Memory B cell (primary cell): ENCODE results near the gene EGFL8.
"Not testable (repeated sequence)": the region's sequence is repeated elsewhere in the genome, so short reads cannot be mapped to it uniquely, and the experiment has no call there.

Experiments used
- ATAC-seq: fragments of 150-1000 bp; cut with Tn5 transposase; 2 replicates; pipeline ENCODE4 v1.10.0; 2021; ENCODE audit warnings: low read depth, mild to moderate bottlenecking, moderate library complexity
- DNase-seq, 2 donors: peaks; one replicate each; pipeline ENCODE4 v3.0.0; 2022; ENCODE audit warnings: low spot score in 2 of 2
- H3K27ac Mint-ChIP-seq: one replicate; pipeline ENCODE4 v1.8.0; 2022; ENCODE audit warnings: mild to moderate bottlenecking, moderate library complexity, mixed read lengths
- H3K27me3 Mint-ChIP-seq: one replicate; pipeline ENCODE4 v1.8.0; 2022; ENCODE audit warnings: mixed read lengths
- H3K36me3 Mint-ChIP-seq: one replicate; pipeline ENCODE4 v1.8.0; 2022; ENCODE audit warnings: mild to moderate bottlenecking, mixed read lengths
- H3K4me1 Mint-ChIP-seq: one replicate; pipeline ENCODE4 v1.8.0; 2022; ENCODE audit warnings: mixed read lengths
- H3K4me3 Mint-ChIP-seq: one replicate; pipeline ENCODE4 v1.8.0; 2022; ENCODE audit warnings: mild to moderate bottlenecking, moderate library complexity, mixed read lengths
- H3K9me3 Mint-ChIP-seq: one replicate; pipeline ENCODE4 v1.8.0; 2022; ENCODE audit warnings: mixed read lengths

The EGFL8 gene

GRCh38 chr6:32178547-32179440 lies 14.4 kb downstream of the EGFL8 start:
- peaks cover 52% of the 10 kb centered on the region for H3K4me1 Mint-ChIP-seq
- no peak for ATAC-seq

GRCh38 chr6:32179766-32180405 lies 15.5 kb downstream of the EGFL8 start:
- Mint-ChIP-seq H3K4me3 (peak overlapping the region; percentile 43), H3K27me3 (no peaks in the 10 kb centered on the region), H3K27ac (no peak overlapping the region), H3K9me3 (peaks cover 1% of the 10 kb centered on the region), H3K4me1 (peaks cover 45% of the 10 kb centered on the region), H3K36me3 (peaks cover 14% of the 10 kb centered on the region)
- ATAC-seq (no peak), DNase-seq (no peak)

More at GRCh38 chr6:32178547-32179440, 14.4 kb downstream of the EGFL8 start:
- H3K36me3 Mint-ChIP-seq: peaks cover 16% of the 10 kb centered on the region
- H3K4me3 Mint-ChIP-seq: peak overlapping the region; percentile 89
- H3K27ac Mint-ChIP-seq: peak overlapping the region; percentile 93
- DNase-seq: no peak
- peaks cover 1% of the 10 kb centered on the region for H3K9me3 Mint-ChIP-seq
- H3K27me3 Mint-ChIP-seq: no peaks in the 10 kb centered on the region

GRCh38 chr6:32181148-32181702 lies 16.8 kb downstream of the EGFL8 start:
- DNase-seq (no peak), ATAC-seq (no peak)
- H3K36me3 Mint-ChIP-seq: peaks cover 19% of the 10 kb centered on the region
- H3K27ac Mint-ChIP-seq: peak overlapping the region; percentile 3
- peaks cover 1% of the 10 kb centered on the region for H3K9me3 Mint-ChIP-seq
- peaks cover 41% of the 10 kb centered on the region for H3K4me1 Mint-ChIP-seq
- H3K4me3 Mint-ChIP-seq: no peak overlapping the region
- H3K27me3 Mint-ChIP-seq: no peaks in the 10 kb centered on the region

- peaks cover 25% of the 10 kb centered on the region for H3K36me3 Mint-ChIP-seq
- no peaks in the 10 kb centered on the region for H3K27me3 Mint-ChIP-seq
- H3K27ac Mint-ChIP-seq: no peak overlapping the region
- peaks cover 39% of the 10 kb centered on the region for H3K4me1 Mint-ChIP-seq
- no peaks in the 10 kb centered on the region for H3K9me3 Mint-ChIP-seq
- ATAC-seq: no peak
- no peak overlapping the region for H3K4me3 Mint-ChIP-seq
- no peak for DNase-seq
These were observed 17.6 kb downstream of the EGFL8 start for GRCh38 chr6:32181915-32182529.

- H3K4me3 Mint-ChIP-seq: no peak overlapping the region
- H3K36me3 Mint-ChIP-seq: peaks cover 29% of the 10 kb centered on the region
- peaks cover 40% of the 10 kb centered on the region for H3K4me1 Mint-ChIP-seq
- H3K27ac Mint-ChIP-seq: no peak overlapping the region
- DNase-seq (no peak), ATAC-seq (no peak)
- no peaks in the 10 kb centered on the region for H3K9me3 Mint-ChIP-seq
- H3K27me3 Mint-ChIP-seq: no peaks in the 10 kb centered on the region
These were observed 18.2 kb downstream of the EGFL8 start for GRCh38 chr6:32182555-32182981.

GRCh38 chr6:32183030-32183429 lies 18.6 kb downstream of the EGFL8 start:
- Mint-ChIP-seq H3K9me3 (no peaks in the 10 kb centered on the region), H3K36me3 (peaks cover 31% of the 10 kb centered on the region), H3K4me3 (no peak overlapping the region), H3K27ac (peak overlapping the region; percentile 31), H3K4me1 (peaks cover 40% of the 10 kb centered on the region), H3K27me3 (no peaks in the 10 kb centered on the region)
- no peak for ATAC-seq
- DNase-seq: no peak

GRCh38 chr6:32183483-32184083 lies 19.2 kb downstream of the EGFL8 start:
- ATAC-seq (no peak), DNase-seq (no peak)
- H3K4me1 Mint-ChIP-seq: peaks cover 39% of the 10 kb centered on the region
- no peaks in the 10 kb centered on the region for H3K27me3 Mint-ChIP-seq
- H3K36me3 Mint-ChIP-seq: peaks cover 32% of the 10 kb centered on the region
- H3K9me3 Mint-ChIP-seq: no peaks in the 10 kb centered on the region
- no peak overlapping the region for H3K4me3 Mint-ChIP-seq
- H3K27ac Mint-ChIP-seq: peak overlapping the region; percentile 31

GRCh38 chr6:32184084-32184640 lies 19.8 kb downstream of the EGFL8 start, which contains the start of gene AGER:
AGER (minus strand) TSS chr6:32184253; CDS start chr6:32184222, 31 bp downstream.
- H3K9me3 Mint-ChIP-seq: no peaks in the 10 kb centered on the region
- H3K27me3 Mint-ChIP-seq: no peaks in the 10 kb centered on the region
- peaks cover 32% of the 10 kb centered on the region for H3K36me3 Mint-ChIP-seq
- no peak for ATAC-seq
- no peak within 1 kb of the TSS for H3K4me3 Mint-ChIP-seq
- DNase-seq: no peak
- peak within 1 kb of the TSS; percentile 31 for H3K27ac Mint-ChIP-seq
- H3K4me1 Mint-ChIP-seq: peaks cover 39% of the 10 kb centered on the region

- peak overlapping the region; percentile 99 for H3K27ac Mint-ChIP-seq
- H3K9me3 Mint-ChIP-seq, DNase-seq, H3K27me3 Mint-ChIP-seq: not testable (repeated sequence)
- peaks cover 30% of the 10 kb centered on the region for H3K36me3 Mint-ChIP-seq
- H3K4me3 Mint-ChIP-seq: peak overlapping the region; percentile 55
- ATAC-seq: peak; percentile 53
- H3K4me1 Mint-ChIP-seq: peaks cover 35% of the 10 kb centered on the region
These were observed 21.3 kb downstream of the EGFL8 start for GRCh38 chr6:32185681-32186131.

- not testable (repeated sequence) for ATAC-seq
These were observed 21.9 kb downstream of the EGFL8 start for GRCh38 chr6:32186151-32186840.

GRCh38 chr6:32187009-32187709 lies 22.8 kb downstream of the EGFL8 start:
- H3K36me3 Mint-ChIP-seq: peaks cover 39% of the 10 kb centered on the region
- H3K4me3 Mint-ChIP-seq: peak overlapping the region; percentile 52
- no peaks in the 10 kb centered on the region for H3K27me3 Mint-ChIP-seq
- H3K27ac Mint-ChIP-seq: peak overlapping the region; percentile 99
- DNase-seq (no peak), ATAC-seq (no peak)
- H3K4me1 Mint-ChIP-seq: peaks cover 38% of the 10 kb centered on the region
- H3K9me3 Mint-ChIP-seq: no peaks in the 10 kb centered on the region

More at GRCh38 chr6:32186151-32186840, 21.9 kb downstream of the EGFL8 start:
- Mint-ChIP-seq H3K4me3 (peak overlapping the region; percentile 55), H3K27ac (peak overlapping the region; percentile 99), H3K4me1 (peaks cover 37% of the 10 kb centered on the region), H3K36me3 (peaks cover 32% of the 10 kb centered on the region)
- H3K27me3 Mint-ChIP-seq, DNase-seq, H3K9me3 Mint-ChIP-seq: not testable (repeated sequence)

- Mint-ChIP-seq H3K36me3 (peaks cover 41% of the 10 kb centered on the region), H3K4me1 (peaks cover 39% of the 10 kb centered on the region), H3K27ac (peak overlapping the region; percentile 99), H3K4me3 (peak overlapping the region; percentile 51)
- H3K27me3 Mint-ChIP-seq, ATAC-seq, DNase-seq, H3K9me3 Mint-ChIP-seq: not testable (repeated sequence)
These were observed 23.5 kb downstream of the EGFL8 start for GRCh38 chr6:32187725-32188380.
